Measurements from ENCODE around the gene HLA-DOA.

DNA sequence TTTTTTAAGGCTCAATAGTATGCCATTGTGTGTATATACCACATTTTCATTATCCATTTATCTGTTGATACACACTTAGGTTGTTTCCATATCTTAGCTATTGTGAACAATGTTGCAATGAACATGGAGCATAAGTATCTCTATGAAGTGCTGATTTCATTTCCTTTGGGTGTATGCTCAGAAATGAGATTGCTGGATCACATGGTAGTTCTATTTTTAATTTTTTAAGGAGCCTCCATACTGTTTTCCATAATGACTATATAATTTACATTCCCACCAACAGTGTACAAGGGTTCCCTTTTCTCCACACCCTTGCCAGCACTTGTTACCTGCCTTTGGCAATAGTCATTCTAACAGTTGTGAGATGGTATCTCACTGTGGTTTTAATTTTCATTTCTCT is 15.1 kb upstream of the HLA-DOA start:
- no peak for TF ChIP-seq YY1 (tag by site-specific recombination; IDR thresholded peaks at IDR 0.05)
- TF ChIP-seq, protein P1, sequence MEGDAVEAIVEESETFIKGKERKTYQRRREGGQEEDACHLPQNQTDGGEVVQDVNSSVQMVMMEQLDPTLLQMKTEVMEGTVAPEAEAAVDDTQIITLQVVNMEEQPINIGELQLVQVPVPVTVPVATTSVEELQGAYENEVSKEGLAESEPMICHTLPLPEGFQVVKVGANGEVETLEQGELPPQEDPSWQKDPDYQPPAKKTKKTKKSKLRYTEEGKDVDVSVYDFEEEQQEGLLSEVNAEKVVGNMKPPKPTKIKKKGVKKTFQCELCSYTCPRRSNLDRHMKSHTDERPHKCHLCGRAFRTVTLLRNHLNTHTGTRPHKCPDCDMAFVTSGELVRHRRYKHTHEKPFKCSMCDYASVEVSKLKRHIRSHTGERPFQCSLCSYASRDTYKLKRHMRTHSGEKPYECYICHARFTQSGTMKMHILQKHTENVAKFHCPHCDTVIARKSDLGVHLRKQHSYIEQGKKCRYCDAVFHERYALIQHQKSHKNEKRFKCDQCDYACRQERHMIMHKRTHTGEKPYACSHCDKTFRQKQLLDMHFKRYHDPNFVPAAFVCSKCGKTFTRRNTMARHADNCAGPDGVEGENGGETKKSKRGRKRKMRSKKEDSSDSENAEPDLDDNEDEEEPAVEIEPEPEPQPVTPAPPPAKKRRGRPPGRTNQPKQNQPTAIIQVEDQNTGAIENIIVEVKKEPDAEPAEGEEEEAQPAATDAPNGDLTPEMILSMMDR (tag by site-specific recombination; IDR thresholded peaks at IDR 0.05), result no peak
- TF ChIP-seq, protein P2, sequence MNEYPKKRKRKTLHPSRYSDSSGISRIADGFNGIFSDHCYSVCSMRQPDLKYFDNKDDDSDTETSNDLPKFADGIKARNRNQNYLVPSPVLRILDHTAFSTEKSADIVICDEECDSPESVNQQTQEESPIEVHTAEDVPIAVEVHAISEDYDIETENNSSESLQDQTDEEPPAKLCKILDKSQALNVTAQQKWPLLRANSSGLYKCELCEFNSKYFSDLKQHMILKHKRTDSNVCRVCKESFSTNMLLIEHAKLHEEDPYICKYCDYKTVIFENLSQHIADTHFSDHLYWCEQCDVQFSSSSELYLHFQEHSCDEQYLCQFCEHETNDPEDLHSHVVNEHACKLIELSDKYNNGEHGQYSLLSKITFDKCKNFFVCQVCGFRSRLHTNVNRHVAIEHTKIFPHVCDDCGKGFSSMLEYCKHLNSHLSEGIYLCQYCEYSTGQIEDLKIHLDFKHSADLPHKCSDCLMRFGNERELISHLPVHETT (tag by site-specific recombination; IDR thresholded peaks at IDR 0.05), result no peak
- no peak for TF ChIP-seq HOXD13 (CRISPR knock-in tag; IDR thresholded peaks at IDR 0.05; ENCODE audit: borderline replicate concordance)
